ENCODE results near the gene VAMP3. TPM values are rescaled to one million over a fixed set of nuclear protein-coding genes. Genes with fewer than 3 reads are reported as not detected.

The VAMP3 gene
- total and polyA plus RNA-seq, 9 of the 15 experiments (the other 6 are each of a cell fraction or from before 2014, with no cell fraction given), result 27.1 to 71.3 (median 47.5) TPM

DNA sequence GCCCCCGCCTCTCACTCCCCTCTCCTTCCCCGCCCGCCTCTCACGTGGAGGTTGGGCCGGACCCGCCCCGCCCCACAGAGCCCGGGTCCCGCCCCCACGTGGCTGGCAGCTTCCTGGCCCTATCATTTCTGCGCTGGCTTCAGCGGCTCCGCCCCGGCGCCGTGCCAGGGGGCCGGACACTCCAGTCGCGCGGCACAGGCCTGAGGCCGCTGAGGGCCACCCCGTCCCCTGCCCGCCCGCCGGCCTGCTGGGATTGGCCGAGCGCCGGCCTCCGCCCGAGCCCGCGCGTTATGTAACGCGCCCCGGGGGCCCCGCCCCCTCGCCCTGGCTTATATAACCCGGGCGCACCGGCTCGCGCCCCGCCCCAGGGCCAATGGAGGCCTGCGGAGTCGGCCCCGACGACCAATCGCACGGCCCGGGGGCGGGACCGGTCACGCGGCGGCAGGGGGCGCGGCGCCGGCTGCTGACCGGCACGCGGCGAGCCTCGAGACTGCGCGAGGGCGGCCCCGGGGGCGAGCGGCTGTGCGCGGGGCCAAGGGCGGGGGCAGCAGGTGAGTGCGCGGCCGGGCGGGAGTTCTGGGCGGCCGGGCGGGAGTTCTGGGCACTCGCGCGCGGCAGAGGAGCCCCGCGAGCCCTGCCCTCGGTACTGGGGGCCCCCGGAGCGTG is 12.9 kb downstream of the VAMP3 start, which contains the start of gene PER3 (continued):
- TF ChIP-seq EP400 (IDR thresholded peaks at IDR 0.05) (no peak), NR1H2 (CRISPR knock-in tag; IDR thresholded peaks at IDR 0.05) (no peak), TRIM24 (IDR thresholded peaks at IDR 0.05) (no peak), HMG20B (CRISPR knock-in tag; IDR thresholded peaks at IDR 0.05) (no peak), MTF1 (CRISPR knock-in tag; IDR thresholded peaks at IDR 0.05; ENCODE audit: borderline replicate concordance) (no peak), ZC3H4 (CRISPR knock-in tag; IDR thresholded peaks at IDR 0.05; ENCODE audit: borderline replicate concordance) (no peak), REST (IDR thresholded peaks at IDR 0.05; ENCODE audit: borderline replicate concordance) (no peak), REST (CRISPR knock-in tag; IDR thresholded peaks at IDR 0.05; ENCODE audit: low read depth) (no peak), YBX1 (IDR thresholded peaks at IDR 0.05) (no peak), FOXJ2 (tag; IDR thresholded peaks at IDR 0.05) (peak; percentile 35; the same call in 1 of the 2 replicates), SMAD3 (CRISPR knock-in tag; conservative IDR thresholded peaks at IDR 0.05) (no peak), THRAP3 (IDR thresholded peaks at IDR 0.05; ENCODE audit: borderline replicate concordance) (no peak), ZNF592 (IDR thresholded peaks at IDR 0.05) (peak; percentile 89), HNRNPLL (IDR thresholded peaks at IDR 0.05; ENCODE audit: low read depth, low read length, poor library complexity, severe bottlenecking) (no peak)
- TF ChIP-seq, protein P1, sequence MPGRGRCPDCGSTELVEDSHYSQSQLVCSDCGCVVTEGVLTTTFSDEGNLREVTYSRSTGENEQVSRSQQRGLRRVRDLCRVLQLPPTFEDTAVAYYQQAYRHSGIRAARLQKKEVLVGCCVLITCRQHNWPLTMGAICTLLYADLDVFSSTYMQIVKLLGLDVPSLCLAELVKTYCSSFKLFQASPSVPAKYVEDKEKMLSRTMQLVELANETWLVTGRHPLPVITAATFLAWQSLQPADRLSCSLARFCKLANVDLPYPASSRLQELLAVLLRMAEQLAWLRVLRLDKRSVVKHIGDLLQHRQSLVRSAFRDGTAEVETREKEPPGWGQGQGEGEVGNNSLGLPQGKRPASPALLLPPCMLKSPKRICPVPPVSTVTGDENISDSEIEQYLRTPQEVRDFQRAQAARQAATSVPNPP (IDR thresholded peaks at IDR 0.05; ENCODE audit: borderline replicate concordance, insufficient read depth, insufficient read length), result no peak
